ENCODE data around the gene WIPF3. TPM values are rescaled to one million over a fixed set of nuclear protein-coding genes. Genes with fewer than 3 reads are reported as not detected.
A peak's percentile ranks its signal among the peaks of the same experiment; 100 is the strongest.

WIPF3 gene
- total RNA-seq, 1 experiment from 2014 or later: 11.6 TPM

GRCh38 chr7:29957521-29958310 lies 151.4 kb downstream of the WIPF3 start:
- no peak overlapping the region for H4K5ac ChIP-seq (ENCODE audit: insufficient read length, low read depth, low read length)
- H3K14ac ChIP-seq (ENCODE audit: insufficient read depth, low read length): no peak overlapping the region
- peaks cover 33 to 36% of the 10 kb centered on the region in 2 experiments for H3K4me1 Mint-ChIP-seq
- H3K23me2 ChIP-seq (ENCODE audit: insufficient read length, low read depth, low read length, poor library complexity, severe bottlenecking): no peaks in the 10 kb centered on the region
- H3K27ac ChIP-seq (ENCODE audit: insufficient read length, low read depth, low read length): no peak overlapping the region
- H2AFZ ChIP-seq (ENCODE audit: low read length): no peak overlapping the region
- H3K27ac Mint-ChIP-seq: peak overlapping the region; percentile 36 to 59 (median 45); a peak in 5 of 7 replicates
- H2BK15ac ChIP-seq (ENCODE audit: low read depth, low read length): no peak overlapping the region
- H3K9ac ChIP-seq (ENCODE audit: extremely low read depth, insufficient read length, low read length): no peak overlapping the region
- no peaks in the 10 kb centered on the region for H4K20me1 ChIP-seq (ENCODE audit: control insufficient read depth, insufficient read depth, insufficient read length)
- H3K27me3 ChIP-seq (ENCODE audit: insufficient read depth, low read length): no peaks in the 10 kb centered on the region
- no peaks in the 10 kb centered on the region for H3K4me1 ChIP-seq (ENCODE audit: insufficient read depth, low read length)
- no peak overlapping the region for H3K4me3 Mint-ChIP-seq
- peaks cover 2 to 4% of the 10 kb centered on the region in 2 experiments; a peak in 4 of 5 replicates for H3K9me3 Mint-ChIP-seq
- no CpG with 5 or more reads among the region's 9 CpGs for WGBS (ENCODE audit: extremely low coverage, insufficient read length, low lambda C conversion rate)
- H3T11ph ChIP-seq (ENCODE audit: low read length): no peak overlapping the region
- no peak overlapping the region for H3K23ac ChIP-seq (ENCODE audit: insufficient read length, low read depth, low read length)
- H2BK20ac ChIP-seq (ENCODE audit: low read depth, low read length, poor library complexity, severe bottlenecking): no peak overlapping the region
- H2BK120ac ChIP-seq (ENCODE audit: low read depth, low read length, poor library complexity, severe bottlenecking): no peak overlapping the region
- no peak overlapping the region for H2BK12ac ChIP-seq (ENCODE audit: insufficient read length, low read depth, low read length)
- no peak overlapping the region for H3K4ac ChIP-seq (ENCODE audit: low read depth, low read length)
- H3K79me2 ChIP-seq (ENCODE audit: insufficient read depth, low read length): no peaks in the 10 kb centered on the region; the same call in 1 of the 2 replicates
- no peak overlapping the region for H3K18ac ChIP-seq (ENCODE audit: insufficient read length, low read depth, low read length)
- no peak overlapping the region for H3K56ac ChIP-seq (ENCODE audit: insufficient read length, low read depth, low read length)
- no peak overlapping the region for H4K8ac ChIP-seq (replicated peaks; ENCODE audit: insufficient read length, low read depth, low read length)
- H3K4me2 ChIP-seq (ENCODE audit: insufficient read depth, insufficient read length, low read length): no peak overlapping the region
- no peaks in the 10 kb centered on the region for H3K9me3 ChIP-seq (ENCODE audit: control insufficient read depth, low read depth, low read length)
- no peaks in the 10 kb centered on the region for H3K79me1 ChIP-seq (ENCODE audit: insufficient read depth, low read depth, low read length, poor library complexity, severe bottlenecking)
- no peak for TF ChIP-seq CTCF (conservative IDR thresholded peaks at IDR 0.05)
- no peak overlapping the region for H4K91ac ChIP-seq (ENCODE audit: insufficient read length, low read depth, low read length)
- peaks cover 2 to 50% (median 38%) of the 10 kb centered on the region in 3 experiments; a peak in 6 of 7 replicates for H3K36me3 Mint-ChIP-seq (ENCODE audit: insufficient read depth in 1 of 3, low read depth in 3 of 3)
- DNase-seq: no peak
- no peaks in the 10 kb centered on the region for H3K27me3 Mint-ChIP-seq (ENCODE audit: low read depth)
- H2AK5ac ChIP-seq (ENCODE audit: insufficient read length, low read length): no peak overlapping the region
- no peak overlapping the region for H2BK5ac ChIP-seq (ENCODE audit: insufficient read length, low read length)

All from H9 (cell line).